SK-N-SH (cell line): ENCODE results near the gene ADISSP. TPM values are rescaled to one million over a fixed set of nuclear protein-coding genes. Genes with fewer than 3 reads are reported as not detected.
A peak's percentile ranks its signal among the peaks of the same experiment; 100 is the strongest.

Experiments used
- CTCF ChIA-PET: fragments of 300-600, 350-600 bp; formaldehyde crosslinking; extraction: SDS; loops from one replicate; lab custom pipeline; 2021; lab: Yijun Ruan, JAX
- POLR2A ChIA-PET: fragments of 350-600 bp; sonication (Branson Sonifier 250); formaldehyde crosslinking; extraction: SDS; loops from one replicate; lab custom pipeline; 2020; ENCODE audit warnings: antibody characterized with exemption, inconsistent platforms; lab: Yijun Ruan, JAX
- DNase-seq: peaks from one replicate; pipeline ENCODE4 v3.0.0; 2012
- H2AFZ ChIP-seq: fragments of 200-600 bp; sonication (generic); 2 replicates; pipeline ENCODE4 v1.8.1; 2016; ENCODE audit warnings: antibody characterized with exemption, mild to moderate bottlenecking, low read depth
- H3F3A ChIP-seq: fragments of 200-600 bp; sonication (generic); replicated peaks from 2 replicates; pipeline ENCODE3; 2016; ENCODE audit warnings: antibody characterized with exemption, mild to moderate bottlenecking; ENCODE audit not compliant: insufficient read depth
- H3K27ac ChIP-seq, 2 experiments: fragments of 200-500 bp in 1 of 2; fragments of 200-600 bp in 1 of 2; sonication (Bioruptor generic) in 1 of 2; sonication (generic), shearing (Covaris generic) in 1 of 2; 2 replicates each; pipeline versions ENCODE4 v1.5.1 to v1.6.1; 2014 to 2016; ENCODE audit warnings: low read depth in 2 of 2, inconsistent platforms in 1 of 2, low read length in 1 of 2, mild to moderate bottlenecking in 1 of 2, mixed read lengths in 1 of 2
- H3K27me3 ChIP-seq: fragments of 200-600 bp; sonication (generic), shearing (Covaris generic); 2 replicates; pipeline ENCODE4 v1.6.1; 2016; ENCODE audit warnings: mixed run types; ENCODE audit not compliant: insufficient read depth
- H3K36me3 ChIP-seq, 2 experiments: fragments of 200-500 bp in 1 of 2; fragments of 200-600 bp in 1 of 2; sonication (Bioruptor generic) in 1 of 2; sonication (generic) in 1 of 2; replicated peaks in 1 of 2; 2 replicates each; pipeline versions ENCODE3 to v1.5.1; 2014 to 2016; ENCODE audit warnings: low read length in 1 of 2, mild to moderate bottlenecking in 1 of 2; ENCODE audit not compliant: insufficient read depth in 2 of 2, control insufficient read depth in 1 of 2
- H3K4me1 ChIP-seq, 2 experiments: fragments of 200-500 bp in 1 of 2; fragments of 200-600 bp in 1 of 2; sonication (Bioruptor generic) in 1 of 2; sonication (generic), shearing (Covaris generic) in 1 of 2; 2 replicates each; pipeline versions ENCODE4 v1.5.1 to v1.6.1; 2014 to 2016; ENCODE audit warnings: low read depth in 1 of 2, low read length in 1 of 2, mixed run types in 1 of 2; ENCODE audit not compliant: insufficient read depth in 2 of 2, control insufficient read depth in 1 of 2
- H3K4me2 ChIP-seq: fragments of 200-600 bp; sonication (generic), shearing (Covaris generic); 2 replicates; pipeline ENCODE4 v1.6.1; 2017; ENCODE audit warnings: mixed run types
- H3K4me3 ChIP-seq, 2 experiments: fragments of 200-500 bp in 1 of 2; fragments of 200-600 bp in 1 of 2; sonication (Bioruptor generic) in 1 of 2; sonication (generic), shearing (Covaris generic) in 1 of 2; 2 replicates each; pipeline versions ENCODE4 v1.5.1 to v1.8.1; 2014 to 2016; ENCODE audit warnings: low read depth in 2 of 2, inconsistent platforms in 1 of 2, low read length in 1 of 2, mild to moderate bottlenecking in 1 of 2, mixed read lengths in 1 of 2, moderate library complexity in 1 of 2
- H3K79me2 ChIP-seq: fragments of 200-600 bp; sonication (generic); 2 replicates; pipeline ENCODE4 v1.8.1; 2017; ENCODE audit warnings: mild to moderate bottlenecking; ENCODE audit not compliant: insufficient read depth
- H3K9ac ChIP-seq: fragments of 200-600 bp; sonication (generic); 2 replicates; pipeline ENCODE4 v1.6.1; 2017; ENCODE audit warnings: mixed run types
- H3K9me2 ChIP-seq: fragments of 200-600 bp; sonication (generic); 2 replicates; pipeline ENCODE4 v1.6.1; 2017; ENCODE audit warnings: mixed run types
- H3K9me3 ChIP-seq: fragments of 200-600 bp; sonication (generic); 2 replicates; pipeline ENCODE4 v1.6.1; 2017; ENCODE audit warnings: mixed run types, mild to moderate bottlenecking, moderate library complexity
- H4K20me1 ChIP-seq: fragments of 200-600 bp; sonication (generic); 2 replicates; pipeline ENCODE4 v1.6.1; 2017; ENCODE audit warnings: mild to moderate bottlenecking, mixed run types; ENCODE audit not compliant: insufficient read depth
- CHD2 ChIP-seq: fragments of 150-350 bp; IDR thresholded peaks from 2 replicates; pipeline ENCODE4 v1.6.1; 2018; ENCODE audit warnings: low read length; ENCODE audit not compliant: partially characterized antibody
- ELF1 ChIP-seq: IDR thresholded peaks from 2 replicates; pipeline ENCODE4 v1.4.0; 2012
- EP300 ChIP-seq, 2 experiments: IDR thresholded peaks; 2 replicates each; pipeline versions ENCODE4 v1.4.0 to v1.6.1; 2012; ENCODE audit warnings: borderline replicate concordance in 1 of 2, low read depth in 1 of 2, low read length in 1 of 2
- EZH2phosphoT487 ChIP-seq: fragments of 200-600 bp; sonication (generic); IDR thresholded peaks from 2 replicates; pipeline ENCODE4 v1.6.1; 2017; ENCODE audit warnings: low read depth, mixed run types, mild to moderate bottlenecking, antibody characterized with exemption, moderate library complexity, borderline replicate concordance
- FOSL2 ChIP-seq: IDR thresholded peaks from 2 replicates; pipeline ENCODE4 v1.4.0; 2012; ENCODE audit warnings: low read depth, mild to moderate bottlenecking, moderate library complexity, borderline replicate concordance
- FOXM1 ChIP-seq: IDR thresholded peaks from 2 replicates; pipeline ENCODE4 v1.4.0; 2012; ENCODE audit warnings: low read depth, mild to moderate bottlenecking
- GATA2 ChIP-seq: sonication (generic); formaldehyde crosslinking; IDR thresholded peaks from 2 replicates; pipeline ENCODE4 v1.5.0; 2020; ENCODE audit warnings: mild to moderate bottlenecking, missing genetic modification reagents
- MEF2A ChIP-seq: IDR thresholded peaks from 2 replicates; pipeline ENCODE4 v1.4.0; 2012; ENCODE audit warnings: low read depth, borderline replicate concordance
- MXI1 ChIP-seq: IDR thresholded peaks from 2 replicates; pipeline ENCODE4 v1.6.1; 2012; ENCODE audit warnings: mild to moderate bottlenecking, low read depth, low read length, improper control_type of control experiment
- NFIC ChIP-seq: IDR thresholded peaks from 2 replicates; pipeline ENCODE4 v1.4.0; 2012; ENCODE audit warnings: borderline replicate concordance
- NRF1 ChIP-seq: IDR thresholded peaks from 2 replicates; pipeline ENCODE4 v1.6.1; 2012; ENCODE audit warnings: low read depth, mild to moderate bottlenecking, low read length
- RCOR1 ChIP-seq: fragments of 150-350 bp; IDR thresholded peaks from 2 replicates; pipeline ENCODE4 v1.6.1; 2017; ENCODE audit warnings: antibody characterized with exemption, low read length
- RFX5 ChIP-seq: IDR thresholded peaks from 2 replicates; pipeline ENCODE4 v1.6.1; 2012; ENCODE audit warnings: mild to moderate bottlenecking, improper control_type of control experiment, low read length
- RXRA ChIP-seq: IDR thresholded peaks from 2 replicates; pipeline ENCODE4 v1.4.0; 2012; ENCODE audit warnings: low read depth, mild to moderate bottlenecking, borderline replicate concordance
- SIN3A ChIP-seq: IDR thresholded peaks from 2 replicates; pipeline ENCODE4 v1.6.1; 2012; ENCODE audit warnings: low read depth, mild to moderate bottlenecking, low read length, moderate library complexity, borderline replicate concordance
- TAF1 ChIP-seq: IDR thresholded peaks from 2 replicates; pipeline ENCODE4 v1.6.1; 2012; ENCODE audit warnings: low read depth, mild to moderate bottlenecking, low read length, moderate library complexity, borderline replicate concordance
- TCF12 ChIP-seq: IDR thresholded peaks from 2 replicates; pipeline ENCODE4 v1.4.0; 2012
- YY1 ChIP-seq: IDR thresholded peaks from 2 replicates; pipeline ENCODE4 v1.4.0; 2012; ENCODE audit warnings: low read depth, mild to moderate bottlenecking
- WGBS: methylation state at CpG from one replicate; pipeline ENCODE4 v1.1.6; 2017; ENCODE audit warnings: low lambda C conversion rate; 5-methylcytosine and 5-hydroxymethylcytosine counted together
- polyA plus RNA-seq, 3 experiments: library from polyadenylated mRNA; depleted of rRNA; stranded (reverse); fragments of >200 nt; gene quantifications; 2 replicates each; pipeline ENCODE4 v1.2.3, GENCODE V29; 2012
- TF ChIP-seq, protein P1 (sequence below): fragments of 150-350 bp; IDR thresholded peaks from 2 replicates; pipeline ENCODE4 v1.6.1; 2017; ENCODE audit warnings: antibody characterized with exemption, low read length, low read depth, borderline replicate concordance
- TF ChIP-seq, protein P2 (sequence below): fragments of 200-600 bp; sonication (generic); IDR thresholded peaks from 2 replicates; pipeline ENCODE4 v1.6.1; 2017; ENCODE audit warnings: antibody characterized with exemption, mild to moderate bottlenecking, moderate library complexity
- TF ChIP-seq, protein P3 (sequence below): fragments of 150-350 bp; IDR thresholded peaks from 2 replicates; pipeline ENCODE4 v1.6.1; 2016; ENCODE audit warnings: mild to moderate bottlenecking, low read depth, low read length
- TF ChIP-seq, protein P4 (sequence below): IDR thresholded peaks from 2 replicates; pipeline ENCODE4 v1.4.0; 2012; ENCODE audit warnings: low read depth
- TF ChIP-seq, protein P5 (sequence below): IDR thresholded peaks from 2 replicates; pipeline ENCODE4 v1.6.1; 2012; ENCODE audit warnings: mild to moderate bottlenecking, low read depth, low read length, moderate library complexity

ADISSP gene
- 59.9 and 73.9 TPM in 2 replicates for polyA plus RNA-seq (2012; rRNA removed)
- polyA plus RNA-seq (2012; cell fraction: cytosol; rRNA removed): 31.6 and 54.9 TPM in 2 replicates
- 36.1 and 49.8 TPM in 2 replicates for polyA plus RNA-seq (2012; cell fraction: nucleus; rRNA removed)

DNA sequence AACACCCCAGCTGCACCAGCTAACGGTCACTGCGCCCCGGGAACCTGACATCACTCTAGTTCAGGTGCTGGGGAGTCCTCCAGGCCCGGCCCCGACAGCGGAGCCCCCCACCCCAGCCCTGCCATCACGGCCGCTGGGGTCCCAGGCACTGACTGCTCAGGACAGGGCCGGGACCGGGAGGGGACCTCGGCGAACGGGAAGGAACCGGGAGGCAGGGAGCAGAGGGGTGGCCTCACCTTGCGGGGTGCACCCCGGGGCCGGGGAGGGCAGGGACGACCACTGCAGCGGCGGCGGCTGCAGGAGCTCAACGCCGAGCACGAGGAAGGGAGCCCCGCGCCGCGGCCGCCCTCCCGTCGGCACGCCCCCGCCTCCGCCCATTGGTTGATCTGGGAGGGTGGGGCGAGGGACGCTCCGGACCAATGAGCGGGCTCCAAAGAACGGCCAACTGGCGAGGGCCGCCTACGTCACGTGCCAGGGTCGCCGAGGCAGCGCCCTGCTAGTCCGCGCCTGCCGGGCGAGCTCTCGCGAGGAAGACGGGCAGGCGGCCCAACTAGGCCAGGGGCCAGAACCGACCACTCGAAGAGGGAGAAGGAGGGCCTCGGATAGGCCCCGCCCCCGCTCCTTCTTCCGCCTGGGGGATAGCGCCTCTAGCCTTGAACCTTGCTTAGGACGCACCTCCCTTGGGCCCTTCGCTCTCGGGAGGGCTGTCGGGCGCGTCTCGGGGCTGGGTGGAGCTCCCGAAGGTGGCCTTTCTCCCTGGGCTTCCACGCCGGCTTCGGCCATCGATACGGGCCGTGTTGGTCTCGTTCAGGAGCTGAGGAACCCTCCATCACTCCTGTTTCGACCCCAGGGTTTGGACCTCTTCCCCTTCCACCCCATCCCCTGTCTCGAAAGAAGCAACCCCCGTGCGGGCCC, at the start of gene ADISSP:
Gene ADISSP, minus strand, starts transcription at position 327 of the 915 bp plus-strand sequence. CDS start 7,653 bp downstream, outside the sequence.
- WGBS: under 1% methylated on average over 24 of the region's 80 CpGs
- Histone ChIP-seq H3K36me3 (no peaks in the 10 kb centered on the region), H3K9me2 (no peaks in the 10 kb centered on the region), H3K9ac (peak within 1 kb of the TSS; percentile 97), H3K9me3 (no peaks in the 10 kb centered on the region), H3K4me3 (peak within 1 kb of the TSS; percentile 83 to 93), H3K4me1 (peaks cover 9 to 22% of the 10 kb centered on the region in 2 experiments; a peak in 3 of 4 replicates), H3K27ac (peak within 1 kb of the TSS; percentile 94 to 95), H3K4me2 (peak within 1 kb of the TSS; percentile 97), H2AFZ (peak within 1 kb of the TSS; percentile 95), H3F3A (peaks cover 17% of the 10 kb centered on the region), H4K20me1 (no peaks in the 10 kb centered on the region), H3K79me2 (peaks cover 11% of the 10 kb centered on the region; the same call in 1 of the 2 replicates), H3K27me3 (no peaks in the 10 kb centered on the region)
- ChIA-PET CTCF (interaction anchor here (0.6 to 13.1 kb wide), 19 partner anchors 9 to 318 kb away, joined by 3 to 151 read pairs (median 9); partner anchors contain the start of genes AP5S1, CENPB and SPEF1), POLR2A (interaction anchor here (0.6 to 2.7 kb wide), 13 partner anchors 10 to 221 kb away, joined by 3 to 18 read pairs (median 5); partner anchors contain the start of genes AP5S1, CDC25B, CENPB and SPEF1)
- DNase-seq: peak; percentile 99
- peak; percentile 48 for TF ChIP-seq TAF1
- TF ChIP-seq, protein P1, sequence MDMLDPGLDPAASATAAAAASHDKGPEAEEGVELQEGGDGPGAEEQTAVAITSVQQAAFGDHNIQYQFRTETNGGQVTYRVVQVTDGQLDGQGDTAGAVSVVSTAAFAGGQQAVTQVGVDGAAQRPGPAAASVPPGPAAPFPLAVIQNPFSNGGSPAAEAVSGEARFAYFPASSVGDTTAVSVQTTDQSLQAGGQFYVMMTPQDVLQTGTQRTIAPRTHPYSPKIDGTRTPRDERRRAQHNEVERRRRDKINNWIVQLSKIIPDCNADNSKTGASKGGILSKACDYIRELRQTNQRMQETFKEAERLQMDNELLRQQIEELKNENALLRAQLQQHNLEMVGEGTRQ: peak; percentile 81
- TF ChIP-seq, protein P2, sequence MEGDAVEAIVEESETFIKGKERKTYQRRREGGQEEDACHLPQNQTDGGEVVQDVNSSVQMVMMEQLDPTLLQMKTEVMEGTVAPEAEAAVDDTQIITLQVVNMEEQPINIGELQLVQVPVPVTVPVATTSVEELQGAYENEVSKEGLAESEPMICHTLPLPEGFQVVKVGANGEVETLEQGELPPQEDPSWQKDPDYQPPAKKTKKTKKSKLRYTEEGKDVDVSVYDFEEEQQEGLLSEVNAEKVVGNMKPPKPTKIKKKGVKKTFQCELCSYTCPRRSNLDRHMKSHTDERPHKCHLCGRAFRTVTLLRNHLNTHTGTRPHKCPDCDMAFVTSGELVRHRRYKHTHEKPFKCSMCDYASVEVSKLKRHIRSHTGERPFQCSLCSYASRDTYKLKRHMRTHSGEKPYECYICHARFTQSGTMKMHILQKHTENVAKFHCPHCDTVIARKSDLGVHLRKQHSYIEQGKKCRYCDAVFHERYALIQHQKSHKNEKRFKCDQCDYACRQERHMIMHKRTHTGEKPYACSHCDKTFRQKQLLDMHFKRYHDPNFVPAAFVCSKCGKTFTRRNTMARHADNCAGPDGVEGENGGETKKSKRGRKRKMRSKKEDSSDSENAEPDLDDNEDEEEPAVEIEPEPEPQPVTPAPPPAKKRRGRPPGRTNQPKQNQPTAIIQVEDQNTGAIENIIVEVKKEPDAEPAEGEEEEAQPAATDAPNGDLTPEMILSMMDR: peak; percentile 28
- TF ChIP-seq RFX5: no peak
- TF ChIP-seq GATA2 (CRISPR knock-in tag): no peak
- TF ChIP-seq, protein P3, sequence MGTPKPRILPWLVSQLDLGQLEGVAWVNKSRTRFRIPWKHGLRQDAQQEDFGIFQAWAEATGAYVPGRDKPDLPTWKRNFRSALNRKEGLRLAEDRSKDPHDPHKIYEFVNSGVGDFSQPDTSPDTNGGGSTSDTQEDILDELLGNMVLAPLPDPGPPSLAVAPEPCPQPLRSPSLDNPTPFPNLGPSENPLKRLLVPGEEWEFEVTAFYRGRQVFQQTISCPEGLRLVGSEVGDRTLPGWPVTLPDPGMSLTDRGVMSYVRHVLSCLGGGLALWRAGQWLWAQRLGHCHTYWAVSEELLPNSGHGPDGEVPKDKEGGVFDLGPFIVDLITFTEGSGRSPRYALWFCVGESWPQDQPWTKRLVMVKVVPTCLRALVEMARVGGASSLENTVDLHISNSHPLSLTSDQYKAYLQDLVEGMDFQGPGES: no peak
- TF ChIP-seq EZH2phosphoT487: no peak
- TF ChIP-seq, protein P4, sequence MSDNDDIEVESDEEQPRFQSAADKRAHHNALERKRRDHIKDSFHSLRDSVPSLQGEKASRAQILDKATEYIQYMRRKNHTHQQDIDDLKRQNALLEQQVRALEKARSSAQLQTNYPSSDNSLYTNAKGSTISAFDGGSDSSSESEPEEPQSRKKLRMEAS: peak; percentile 88
- peak; percentile 99 for TF ChIP-seq CHD2
- TF ChIP-seq, protein P5, sequence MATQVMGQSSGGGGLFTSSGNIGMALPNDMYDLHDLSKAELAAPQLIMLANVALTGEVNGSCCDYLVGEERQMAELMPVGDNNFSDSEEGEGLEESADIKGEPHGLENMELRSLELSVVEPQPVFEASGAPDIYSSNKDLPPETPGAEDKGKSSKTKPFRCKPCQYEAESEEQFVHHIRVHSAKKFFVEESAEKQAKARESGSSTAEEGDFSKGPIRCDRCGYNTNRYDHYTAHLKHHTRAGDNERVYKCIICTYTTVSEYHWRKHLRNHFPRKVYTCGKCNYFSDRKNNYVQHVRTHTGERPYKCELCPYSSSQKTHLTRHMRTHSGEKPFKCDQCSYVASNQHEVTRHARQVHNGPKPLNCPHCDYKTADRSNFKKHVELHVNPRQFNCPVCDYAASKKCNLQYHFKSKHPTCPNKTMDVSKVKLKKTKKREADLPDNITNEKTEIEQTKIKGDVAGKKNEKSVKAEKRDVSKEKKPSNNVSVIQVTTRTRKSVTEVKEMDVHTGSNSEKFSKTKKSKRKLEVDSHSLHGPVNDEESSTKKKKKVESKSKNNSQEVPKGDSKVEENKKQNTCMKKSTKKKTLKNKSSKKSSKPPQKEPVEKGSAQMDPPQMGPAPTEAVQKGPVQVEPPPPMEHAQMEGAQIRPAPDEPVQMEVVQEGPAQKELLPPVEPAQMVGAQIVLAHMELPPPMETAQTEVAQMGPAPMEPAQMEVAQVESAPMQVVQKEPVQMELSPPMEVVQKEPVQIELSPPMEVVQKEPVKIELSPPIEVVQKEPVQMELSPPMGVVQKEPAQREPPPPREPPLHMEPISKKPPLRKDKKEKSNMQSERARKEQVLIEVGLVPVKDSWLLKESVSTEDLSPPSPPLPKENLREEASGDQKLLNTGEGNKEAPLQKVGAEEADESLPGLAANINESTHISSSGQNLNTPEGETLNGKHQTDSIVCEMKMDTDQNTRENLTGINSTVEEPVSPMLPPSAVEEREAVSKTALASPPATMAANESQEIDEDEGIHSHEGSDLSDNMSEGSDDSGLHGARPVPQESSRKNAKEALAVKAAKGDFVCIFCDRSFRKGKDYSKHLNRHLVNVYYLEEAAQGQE: no peak
- no peak for TF ChIP-seq FOXM1
- TF ChIP-seq MXI1: peak; percentile 96
- no peak; the same call in 1 of the 2 replicates for TF ChIP-seq NFIC
- no peak for TF ChIP-seq RXRA
- TF ChIP-seq ELF1: peak; percentile 72
- no peak for TF ChIP-seq NRF1
- TF ChIP-seq EP300 (IDR thresholded peaks at IDR 0.05; ENCODE audit: borderline replicate concordance in 1 of 2, low read depth in 1 of 2, low read length in 1 of 2): no peak
- no peak for TF ChIP-seq RCOR1
- TF ChIP-seq TCF12: no peak
- TF ChIP-seq FOSL2: no peak
- no peak for TF ChIP-seq YY1
- TF ChIP-seq SIN3A: peak; percentile 42; the same call in 1 of the 2 replicates
- TF ChIP-seq MEF2A: no peak
